K562 (cell line): ENCODE results near the gene ABHD3. TPM values are rescaled to one million over a fixed set of nuclear protein-coding genes. Genes with fewer than 3 reads are reported as not detected.

Experiments used
- FOSL1 ChIP-seq: fragments of 200-800 bp; sonication (Bioruptor generic); conservative IDR thresholded peaks from 2 replicates; pipeline ENCODE4 v1.6.1; 2016; ENCODE audit warnings: missing genetic modification characterization, missing compliant biosample characterization
- HIVEP1 ChIP-seq: fragments of 250-450 bp; sonication (Bioruptor Pico); IDR thresholded peaks from 2 replicates; pipeline ENCODE4 v1.4.0; 2020; ENCODE audit warnings: mild to moderate bottlenecking
- HMBOX1 ChIP-seq: sonication (generic); IDR thresholded peaks from 2 replicates; pipeline ENCODE4 v1.6.1; 2016
- KAT8 ChIP-seq: fragments of 450-650 bp; IDR thresholded peaks from 2 replicates; pipeline ENCODE4 v1.6.1; 2016; ENCODE audit warnings: low read depth, mild to moderate bottlenecking
- NONO ChIP-seq, 2 experiments: fragments of 200-400 bp in 1 of 2; fragments of 450-650 bp in 1 of 2; formaldehyde crosslinking in 1 of 2; IDR thresholded peaks; 2 replicates each; pipeline ENCODE4 v1.6.1; 2017; ENCODE audit warnings: low read depth in 2 of 2, mild to moderate bottlenecking in 2 of 2, moderate library complexity in 2 of 2, low read length in 1 of 2
- RUNX1 ChIP-seq: sonication (generic); IDR thresholded peaks from 2 replicates; pipeline ENCODE4 v1.6.1; 2016; ENCODE audit warnings: antibody characterized with exemption, low read depth
- SPI1 ChIP-seq: IDR thresholded peaks from 2 replicates; pipeline ENCODE4 v1.6.1; 2011; ENCODE audit warnings: low read depth, low read length, control low read depth, borderline replicate concordance
- TAF7 ChIP-seq: fragments of 450-650 bp; IDR thresholded peaks from 2 replicates; pipeline ENCODE4 v1.6.1; 2016; ENCODE audit warnings: missing genetic modification characterization, missing compliant biosample characterization
- TCF15 ChIP-seq: fragments of 250-450 bp; sonication (Bioruptor Pico); IDR thresholded peaks from 2 replicates; pipeline ENCODE4 v1.8.0; 2022; ENCODE audit warnings: moderate library complexity, mild to moderate bottlenecking, inconsistent platforms
- ZBTB11 ChIP-seq, 3 experiments: fragments of 200-800 bp in 1 of 3; fragments of 250-450 bp in 1 of 3; fragments of 450-650 bp in 1 of 3; sonication (Bioruptor Pico) in 1 of 3; sonication (Bioruptor generic) in 1 of 3; formaldehyde crosslinking in 1 of 3; IDR thresholded peaks; 2 replicates each; pipeline versions ENCODE4 v1.6.1 to v1.8.0; 2016 to 2022; ENCODE audit warnings: mild to moderate bottlenecking in 2 of 3, missing genetic modification characterization in 2 of 3, missing compliant biosample characterization in 1 of 3, moderate library complexity in 1 of 3
- ZNF408 ChIP-seq: fragments of 250-450 bp; sonication (Bioruptor Pico); IDR thresholded peaks from 2 replicates; pipeline ENCODE4 v1.4.0; 2020; ENCODE audit warnings: low read depth, mild to moderate bottlenecking, moderate library complexity
- ZNF655 ChIP-seq: fragments of 250-450 bp; sonication (Bioruptor Pico); IDR thresholded peaks from 2 replicates; pipeline ENCODE4 v1.5.0; 2021
- polyA plus RNA-seq, 8 experiments: library from polyadenylated mRNA; depleted of rRNA in 4 of 8; stranded (reverse) in 5 of 8; unstranded in 3 of 8; fragments of >200 nt; fragmentation: Nextera tagmentation in 2 of 8; fragmentation: Illumina TruSeq in 1 of 8; extraction: Ambion mirVana in 2 of 8; extraction: Trizol in 1 of 8; gene quantifications; 2 replicates each; pipeline versions ENCODE4 v1.2.1 to v1.2.3, GENCODE V29; 2011 to 2014; ENCODE audit warnings: inconsistent platforms in 1 of 8, missing spikeins in 1 of 8
- total RNA-seq, 7 experiments: library from RNA; depleted of rRNA in 6 of 7; stranded (reverse); fragments of >200 nt in 6 of 7; fragmentation: Illumina TruSeq in 2 of 7; extraction: Trizol in 2 of 7; gene quantifications; 2 replicates each; pipeline versions ENCODE4 v1.2.1 to v1.2.3, GENCODE V29; 2011 to 2021; ENCODE audit warnings: low replicate concordance in 1 of 7
- TF ChIP-seq, protein P1 (sequence below): fragments of 250-450 bp; sonication (Bioruptor Pico); IDR thresholded peaks from 2 replicates; pipeline ENCODE4 v1.4.0; 2020; ENCODE audit warnings: mild to moderate bottlenecking, moderate library complexity
- TF ChIP-seq, protein P2 (sequence below), 2 experiments: fragments of 150-350 bp in 1 of 2; IDR thresholded peaks; 2 replicates each; pipeline ENCODE4 v1.6.1; 2012 to 2016; ENCODE audit warnings: low read depth in 2 of 2, low read length in 2 of 2, mild to moderate bottlenecking in 1 of 2, moderate library complexity in 1 of 2

ABHD3 gene
- total and polyA plus RNA-seq, 9 of the 15 experiments (the other 6 are each of a cell fraction or from before 2014, with no cell fraction given), result 6.3 to 38.8 (median 19.4) TPM

- TF ChIP-seq HMBOX1, result 0 out of 2 replicates have a peak, but pooled peaks have one; percentile 7
- TF ChIP-seq TCF15, result no peak
- TF ChIP-seq HIVEP1 (CRISPR knock-in tag), result no peak
- TF ChIP-seq FOSL1 (tag), result peak; percentile 77
- TF ChIP-seq SPI1, result no peak
- no peak for TF ChIP-seq TAF7 (tag)
- TF ChIP-seq, protein P1, sequence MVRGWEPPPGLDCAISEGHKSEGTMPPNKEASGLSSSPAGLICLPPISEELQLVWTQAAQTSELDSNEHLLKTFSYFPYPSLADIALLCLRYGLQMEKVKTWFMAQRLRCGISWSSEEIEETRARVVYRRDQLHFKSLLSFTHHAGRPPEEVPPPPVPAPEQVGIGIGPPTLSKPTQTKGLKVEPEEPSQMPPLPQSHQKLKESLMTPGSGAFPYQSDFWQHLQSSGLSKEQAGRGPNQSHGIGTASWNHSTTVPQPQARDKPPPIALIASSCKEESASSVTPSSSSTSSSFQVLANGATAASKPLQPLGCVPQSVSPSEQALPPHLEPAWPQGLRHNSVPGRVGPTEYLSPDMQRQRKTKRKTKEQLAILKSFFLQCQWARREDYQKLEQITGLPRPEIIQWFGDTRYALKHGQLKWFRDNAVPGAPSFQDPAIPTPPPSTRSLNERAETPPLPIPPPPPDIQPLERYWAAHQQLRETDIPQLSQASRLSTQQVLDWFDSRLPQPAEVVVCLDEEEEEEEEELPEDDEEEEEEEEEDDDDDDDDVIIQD (CRISPR knock-in tag), result no peak
- TF ChIP-seq RUNX1, result no peak
- no peak for TF ChIP-seq ZNF408
- TF ChIP-seq ZNF655 (CRISPR knock-in tag), result no peak
- TF ChIP-seq, protein P2, sequence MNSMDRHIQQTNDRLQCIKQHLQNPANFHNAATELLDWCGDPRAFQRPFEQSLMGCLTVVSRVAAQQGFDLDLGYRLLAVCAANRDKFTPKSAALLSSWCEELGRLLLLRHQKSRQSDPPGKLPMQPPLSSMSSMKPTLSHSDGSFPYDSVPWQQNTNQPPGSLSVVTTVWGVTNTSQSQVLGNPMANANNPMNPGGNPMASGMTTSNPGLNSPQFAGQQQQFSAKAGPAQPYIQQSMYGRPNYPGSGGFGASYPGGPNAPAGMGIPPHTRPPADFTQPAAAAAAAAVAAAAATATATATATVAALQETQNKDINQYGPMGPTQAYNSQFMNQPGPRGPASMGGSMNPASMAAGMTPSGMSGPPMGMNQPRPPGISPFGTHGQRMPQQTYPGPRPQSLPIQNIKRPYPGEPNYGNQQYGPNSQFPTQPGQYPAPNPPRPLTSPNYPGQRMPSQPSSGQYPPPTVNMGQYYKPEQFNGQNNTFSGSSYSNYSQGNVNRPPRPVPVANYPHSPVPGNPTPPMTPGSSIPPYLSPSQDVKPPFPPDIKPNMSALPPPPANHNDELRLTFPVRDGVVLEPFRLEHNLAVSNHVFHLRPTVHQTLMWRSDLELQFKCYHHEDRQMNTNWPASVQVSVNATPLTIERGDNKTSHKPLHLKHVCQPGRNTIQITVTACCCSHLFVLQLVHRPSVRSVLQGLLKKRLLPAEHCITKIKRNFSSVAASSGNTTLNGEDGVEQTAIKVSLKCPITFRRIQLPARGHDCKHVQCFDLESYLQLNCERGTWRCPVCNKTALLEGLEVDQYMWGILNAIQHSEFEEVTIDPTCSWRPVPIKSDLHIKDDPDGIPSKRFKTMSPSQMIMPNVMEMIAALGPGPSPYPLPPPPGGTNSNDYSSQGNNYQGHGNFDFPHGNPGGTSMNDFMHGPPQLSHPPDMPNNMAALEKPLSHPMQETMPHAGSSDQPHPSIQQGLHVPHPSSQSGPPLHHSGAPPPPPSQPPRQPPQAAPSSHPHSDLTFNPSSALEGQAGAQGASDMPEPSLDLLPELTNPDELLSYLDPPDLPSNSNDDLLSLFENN (IDR thresholded peaks at IDR 0.05; ENCODE audit: low read depth in 2 of 2, low read length in 2 of 2), result 0 out of 4 replicates have a peak, but pooled peaks of 1 of the 2 experiments have one; percentile 66
- TF ChIP-seq ZBTB11 (CRISPR knock-in tag; IDR thresholded peaks at IDR 0.05), result peak in 1 of 3 experiments; percentile 51; a peak in 1 of 6 replicates
- TF ChIP-seq NONO (IDR thresholded peaks at IDR 0.05; ENCODE audit: low read depth in 2 of 2, low read length in 1 of 2), result no peak
- TF ChIP-seq KAT8, result no peak
These were observed 18.1 kb downstream of the ABHD3 start (continued) for GRCh38 chr18:21686282-21687105.
